Suppressor macrophage (primary cell): ENCODE results near the gene GSC.
"Not testable (repeated sequence)": the region's sequence is repeated elsewhere in the genome, so short reads cannot be mapped to it uniquely, and the experiment has no call there.

Experiments used
- DNase-seq, 4 experiments: peaks; one replicate each; pipeline ENCODE4 v3.0.0-alpha.2; 2020 to 2022
- total RNA-seq, 17 experiments: gene quantifications; one replicate each; lab custom pipeline; 2026; ENCODE audit warnings: mixed read lengths in 6 of 17, inconsistent platforms in 3 of 17; lab: John Stamatoyannopoulos, UW

Gene GSC
- 0 to 0.88 (median 0) reads per million in 17 experiments for total RNA-seq

GRCh38 chr14:94769391-94770250 lies at the start of gene GSC:
Gene GSC, minus strand, starts transcription at chr14:94770113. Its CDS starts 98 bp downstream, at chr14:94770015.
- DNase-seq, result peak in 2 of 4 experiments; percentile 29 to 44

- no peak for DNase-seq
Observed at GRCh38 chr14:94819531-94819930, 49.6 kb upstream of the GSC start.

GRCh38 chr14:94816113-94816512 lies 46.2 kb upstream of the GSC start:
- no peak for DNase-seq

DNA sequence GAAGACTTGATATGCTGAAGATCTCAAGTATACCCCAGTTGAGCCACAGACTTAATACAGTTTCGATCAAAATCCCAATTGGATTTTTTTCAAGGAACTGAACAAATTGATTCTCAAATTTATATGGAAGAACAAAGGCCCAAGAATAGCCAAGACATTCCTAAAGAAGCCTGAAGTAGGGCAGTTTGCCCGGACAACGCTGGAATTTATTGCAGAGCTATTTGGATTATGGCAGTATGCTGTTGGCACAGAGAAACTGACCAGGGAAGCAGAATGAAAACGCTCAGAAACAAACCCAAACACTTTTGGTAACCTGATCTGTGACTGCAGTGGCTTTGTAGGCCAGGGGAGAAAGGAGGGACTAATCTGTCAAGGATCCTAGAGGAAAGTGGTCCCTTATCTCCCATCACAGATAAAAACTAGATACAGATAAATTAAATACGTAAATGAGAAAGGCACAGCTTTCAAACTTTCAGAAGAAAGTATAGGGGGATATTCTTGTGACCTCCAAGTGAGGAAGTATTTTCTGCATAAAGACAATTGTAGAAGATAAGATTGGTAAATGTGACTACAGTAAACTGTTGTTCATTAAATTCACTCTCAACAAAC lies 35.9 kb upstream of the GSC start:
- no peak for DNase-seq

DNA sequence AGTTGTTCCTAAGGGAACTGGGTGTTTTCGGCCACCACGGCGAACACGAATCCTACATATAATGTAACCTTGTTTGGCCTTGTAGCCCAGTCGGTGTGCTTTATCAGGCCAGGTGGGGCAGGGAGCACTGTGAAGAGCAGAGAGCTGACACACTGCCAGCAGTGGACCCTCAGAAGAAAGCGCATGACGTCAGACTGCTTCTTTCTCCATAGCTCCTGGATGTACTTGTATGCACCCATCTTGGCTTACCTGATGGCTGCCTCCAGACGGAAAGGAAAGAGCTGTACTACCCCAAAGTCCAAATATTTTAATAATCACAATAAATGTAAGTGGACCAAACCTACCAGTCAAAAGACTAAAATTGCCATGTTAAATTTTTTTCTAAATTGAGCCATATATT lies 31.3 kb upstream of the GSC start:
- DNase-seq, result no peak

- DNase-seq, result not testable (repeated sequence)
Observed at GRCh38 chr14:94800764-94801163, 30.9 kb upstream of the GSC start.

- DNase-seq, result no peak
Observed at GRCh38 chr14:94797887-94798286, 28.0 kb upstream of the GSC start.

GRCh38 chr14:94796278-94796677 lies 26.4 kb upstream of the GSC start:
- no peak for DNase-seq

DNA sequence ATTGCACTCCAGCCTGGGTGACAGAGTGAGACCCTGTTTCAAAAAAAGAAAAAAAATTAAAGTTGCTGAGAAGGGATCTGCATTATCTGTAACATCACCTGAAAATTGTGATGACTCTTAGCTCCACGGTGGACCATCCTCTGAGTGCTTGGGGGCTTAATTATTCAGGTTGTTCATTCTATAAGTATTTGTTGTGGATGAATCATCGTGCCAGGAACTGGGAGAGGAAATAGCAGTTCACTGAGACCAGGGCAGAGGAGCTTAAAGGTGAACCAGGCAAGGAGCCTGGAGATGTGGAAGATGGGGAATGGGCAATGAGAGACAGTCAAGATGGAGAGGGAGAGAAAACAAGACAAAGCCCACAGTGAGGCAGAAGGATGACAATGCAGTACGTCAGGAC lies 25.5 kb upstream of the GSC start:
- no peak for DNase-seq

GRCh38 chr14:94793901-94794300 lies 24.0 kb upstream of the GSC start:
- DNase-seq, result no peak

DNA sequence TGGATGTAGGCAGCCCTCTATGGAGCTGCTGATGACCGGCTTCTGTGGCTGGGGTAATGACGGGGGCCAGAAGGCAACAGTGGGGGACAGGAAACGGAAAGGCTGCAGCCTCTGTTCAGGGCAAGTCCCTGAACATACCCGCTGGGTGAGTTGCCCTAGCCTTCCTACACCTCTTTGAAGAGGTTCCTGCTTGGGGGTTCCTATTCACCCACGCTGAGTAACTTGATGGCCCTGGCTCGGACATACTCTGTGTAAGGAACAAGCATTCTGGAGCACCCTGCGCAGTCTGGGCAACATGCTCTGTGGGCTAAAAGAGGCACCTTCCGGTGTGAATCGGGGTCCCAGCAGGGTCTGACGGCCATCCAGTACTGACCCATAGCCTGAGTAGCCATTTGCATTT lies 17.7 kb upstream of the GSC start:
- DNase-seq, result no peak

DNA sequence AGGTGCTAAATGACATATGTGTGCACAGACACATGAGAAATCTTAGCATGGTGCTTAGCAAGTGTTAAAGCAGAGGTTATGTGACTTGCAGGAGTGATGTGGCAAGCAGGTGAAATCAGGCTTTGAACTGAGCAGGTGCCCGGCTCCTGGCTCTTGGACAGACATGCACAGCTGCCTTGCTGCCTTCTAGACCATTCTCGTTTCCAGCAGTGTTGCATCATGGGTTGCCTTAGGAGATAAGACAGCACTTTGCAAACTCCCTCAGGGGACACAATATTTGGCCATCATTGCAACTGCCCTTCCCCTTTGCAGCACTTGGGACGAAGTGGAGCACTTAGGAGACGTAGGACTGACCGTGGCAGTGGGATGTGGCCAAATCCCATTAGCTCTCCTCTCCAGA lies 17.2 kb upstream of the GSC start:
- no peak for DNase-seq

- DNase-seq, result no peak
Observed at GRCh38 chr14:94780536-94781399, 10.9 kb upstream of the GSC start.

- DNase-seq, result no peak
Observed at GRCh38 chr14:94779713-94780112, 9.8 kb upstream of the GSC start.

GRCh38 chr14:94775871-94776210 lies 5.9 kb upstream of the GSC start:
- DNase-seq, result peak in 2 of 4 experiments; percentile 45 to 47

DNA sequence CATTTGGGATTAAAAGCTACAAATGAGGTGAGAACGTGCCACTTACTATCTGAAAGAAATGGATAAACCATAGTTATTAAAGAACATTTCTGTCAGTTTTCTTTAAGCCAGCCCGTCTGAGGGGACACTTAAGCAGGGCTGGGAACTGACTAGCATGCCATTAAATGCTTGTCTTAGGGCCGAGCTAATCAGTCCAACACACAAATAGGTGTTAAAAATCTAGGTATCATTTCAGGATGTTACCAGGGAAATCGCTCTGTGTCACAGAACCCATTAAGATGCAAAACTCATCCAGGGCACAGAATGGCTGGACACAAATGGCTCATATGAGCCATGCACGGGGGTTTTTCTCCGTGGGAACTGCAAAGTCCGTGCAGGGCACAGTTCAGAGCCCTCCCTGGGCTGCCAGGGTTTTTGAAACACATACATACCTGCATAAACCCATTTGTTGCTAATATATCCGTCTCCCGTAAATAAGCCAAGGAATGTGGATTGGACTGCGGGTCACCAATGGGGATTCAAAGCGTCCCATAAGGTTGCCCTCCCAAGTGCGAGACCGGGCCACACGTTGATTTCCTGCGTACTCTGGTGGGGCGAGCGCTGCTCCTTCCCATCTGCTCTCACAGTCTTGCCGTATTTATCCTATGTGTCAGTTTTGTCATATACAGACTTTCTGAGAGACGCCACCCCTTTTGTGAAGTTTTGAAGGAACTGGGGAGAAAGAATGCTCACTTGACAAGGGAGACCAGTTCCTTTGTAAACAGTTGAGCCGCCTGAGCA lies 5.4 kb upstream of the GSC start:
- DNase-seq, result no peak

GRCh38 chr14:94774344-94775090 lies 4.6 kb upstream of the GSC start:
- no peak for DNase-seq

- DNase-seq, result no peak
Observed at GRCh38 chr14:94773655-94774343, 3.9 kb upstream of the GSC start.

GRCh38 chr14:94773061-94773648 lies 3.2 kb upstream of the GSC start:
- DNase-seq, result no peak

- no peak for DNase-seq
Observed at GRCh38 chr14:94772548-94772947, 2.6 kb upstream of the GSC start.
